Activated naive CD4-positive, alpha-beta T cell treated with anti-CD3 and anti-CD28 coated beads, Interleukin-2, amount 50 U/mL, for 72 hours (primary cell): ENCODE results near the gene ZNF497. TPM values are rescaled to one million over a fixed set of nuclear protein-coding genes. Genes with fewer than 3 reads are reported as not detected.

ENCODE experiments used
- ATAC-seq, 2 donors: fragments of 150-1000 bp; cut with Tn5 transposase; 2 replicates each; pipeline ENCODE4 v1.10.0; 2021; ENCODE audit warnings: mild to moderate bottlenecking in 2 of 2, moderate library complexity in 2 of 2
- DNase-seq, 2 donors: peaks; one replicate each; pipeline ENCODE4 v3.0.0; 2021 to 2022; ENCODE audit warnings: low spot score in 2 of 2
- H3K27ac Mint-ChIP-seq, 2 donors: one replicate each; pipeline ENCODE4 v1.8.0; 2022; ENCODE audit warnings: mild to moderate bottlenecking in 2 of 2, mixed read lengths in 2 of 2
- H3K36me3 Mint-ChIP-seq, 2 donors: one replicate each; pipeline ENCODE4 v1.8.0; 2022; ENCODE audit warnings: mixed read lengths in 2 of 2
- H3K9me3 Mint-ChIP-seq, 2 donors: one replicate each; pipeline ENCODE4 v1.8.0; 2022; ENCODE audit warnings: mixed read lengths in 2 of 2
- total RNA-seq, 2 donors: library from RNA; stranded (reverse); gene quantifications; one replicate each; pipeline ENCODE4 v1.2.3, GENCODE V29; 2022

ZNF497 gene
- total RNA-seq, 2 donors from 2014 or later = 0.23 to 2.6 TPM

- H3K36me3 Mint-ChIP-seq = peaks cover 30 to 34% of the 10 kb centered on the region in 2 donors
- H3K9me3 Mint-ChIP-seq = peaks cover 0 to 4% of the 10 kb centered on the region in 2 donors
- peak in 1 of 2 donors; percentile 13 for ATAC-seq
- DNase-seq = no peak
- H3K27ac Mint-ChIP-seq = no peak overlapping the region
Measured at GRCh38 chr19:58338825-58339558, 23.6 kb downstream of the ZNF497 start.

GRCh38 chr19:58338336-58338735 lies 24.2 kb downstream of the ZNF497 start:
- no peak overlapping the region for H3K27ac Mint-ChIP-seq
- H3K9me3 Mint-ChIP-seq = peaks cover 0 to 4% of the 10 kb centered on the region in 2 donors
- DNase-seq (no peak), ATAC-seq (no peak)
- H3K36me3 Mint-ChIP-seq = peaks cover 30 to 34% of the 10 kb centered on the region in 2 donors

GRCh38 chr19:58336820-58337219 lies 25.7 kb downstream of the ZNF497 start:
- ATAC-seq (no peak), DNase-seq (no peak)
- peaks cover 0 to 4% of the 10 kb centered on the region in 2 donors for H3K9me3 Mint-ChIP-seq

GRCh38 chr19:58336216-58336615 lies 26.3 kb downstream of the ZNF497 start:
- ATAC-seq (no peak), DNase-seq (no peak)
- H3K9me3 Mint-ChIP-seq = peaks cover 0 to 4% of the 10 kb centered on the region in 2 donors
- no peak overlapping the region for H3K27ac Mint-ChIP-seq
- peaks cover 25 to 34% of the 10 kb centered on the region in 2 donors for H3K36me3 Mint-ChIP-seq

More at GRCh38 chr19:58336820-58337219, 25.7 kb downstream of the ZNF497 start:
- peaks cover 25 to 34% of the 10 kb centered on the region in 2 donors for H3K36me3 Mint-ChIP-seq
- H3K27ac Mint-ChIP-seq = no peak overlapping the region

- Mint-ChIP-seq H3K27ac (no peak overlapping the region), H3K36me3 (peaks cover 25 to 34% of the 10 kb centered on the region in 2 donors), H3K9me3 (peaks cover 0 to 4% of the 10 kb centered on the region in 2 donors)
- ATAC-seq (no peak), DNase-seq (no peak)
Measured at GRCh38 chr19:58335630-58336029, 26.9 kb downstream of the ZNF497 start.

GRCh38 chr19:58334691-58335249 lies 27.8 kb downstream of the ZNF497 start:
- peak overlapping the region in 1 of 2 donors; percentile 60 for H3K27ac Mint-ChIP-seq
- H3K36me3 Mint-ChIP-seq = peaks cover 21 to 29% of the 10 kb centered on the region in 2 donors
- H3K9me3 Mint-ChIP-seq = peaks cover 0 to 4% of the 10 kb centered on the region in 2 donors
- ATAC-seq = no peak
- DNase-seq = no peak

- H3K9me3 Mint-ChIP-seq = no peaks in the 10 kb centered on the region
- ATAC-seq = no peak
- H3K27ac Mint-ChIP-seq = no peak overlapping the region
- DNase-seq = no peak
- peaks cover 8 to 13% of the 10 kb centered on the region in 2 donors for H3K36me3 Mint-ChIP-seq
Measured at GRCh38 chr19:58332697-58333096, 29.9 kb downstream of the ZNF497 start.

- Mint-ChIP-seq H3K36me3 (peaks cover 6 to 7% of the 10 kb centered on the region in 2 donors), H3K9me3 (no peaks in the 10 kb centered on the region), H3K27ac (no peak overlapping the region)
- DNase-seq (no peak), ATAC-seq (no peak)
Measured at GRCh38 chr19:58330458-58330857, 32.1 kb downstream of the ZNF497 start.

GRCh38 chr19:58328999-58329398 lies 33.6 kb downstream of the ZNF497 start:
- no peak for ATAC-seq
- H3K9me3 Mint-ChIP-seq = no peaks in the 10 kb centered on the region
- no peak for DNase-seq

GRCh38 chr19:58326914-58327726 lies 35.4 kb downstream of the ZNF497 start, which contains the start of gene ZSCAN22:
ZSCAN22 (plus strand) TSS chr19:58326994; CDS start chr19:58334803, 7,809 bp downstream.
- no peak within 1 kb of the TSS for H3K27ac Mint-ChIP-seq
- ATAC-seq (peak; percentile 90 to 92), DNase-seq (peak; percentile 87 to 91)
- peaks cover 4 to 8% of the 10 kb centered on the region in 2 donors for H3K36me3 Mint-ChIP-seq
- H3K9me3 Mint-ChIP-seq = no peaks in the 10 kb centered on the region

More at GRCh38 chr19:58328999-58329398, 33.6 kb downstream of the ZNF497 start:
- Mint-ChIP-seq H3K36me3 (no peaks in the 10 kb centered on the region), H3K27ac (no peak overlapping the region)

- peak in 1 of 2 donors; percentile 39 for ATAC-seq
- H3K36me3 Mint-ChIP-seq = peaks cover 4 to 8% of the 10 kb centered on the region in 2 donors
Measured at GRCh38 chr19:58326501-58326913, 36.0 kb downstream of the ZNF497 start.

GRCh38 chr19:58325311-58326022 lies 37.1 kb downstream of the ZNF497 start:
- ATAC-seq (peak in 1 of 2 donors; percentile 4), DNase-seq (no peak)
- H3K9me3 Mint-ChIP-seq = no peaks in the 10 kb centered on the region

More at GRCh38 chr19:58326501-58326913, 36.0 kb downstream of the ZNF497 start:
- no peak for DNase-seq
- no peak overlapping the region for H3K27ac Mint-ChIP-seq
- H3K9me3 Mint-ChIP-seq = no peaks in the 10 kb centered on the region

GRCh38 chr19:58319241-58319640 lies 43.3 kb downstream of the ZNF497 start:
- ATAC-seq = no peak
- H3K27ac Mint-ChIP-seq = no peak overlapping the region
- DNase-seq = no peak
- H3K9me3 Mint-ChIP-seq = peaks cover 0 to 5% of the 10 kb centered on the region in 2 donors
- peaks cover 13 to 28% of the 10 kb centered on the region in 2 donors for H3K36me3 Mint-ChIP-seq

More at GRCh38 chr19:58325311-58326022, 37.1 kb downstream of the ZNF497 start:
- peaks cover 4 to 8% of the 10 kb centered on the region in 2 donors for H3K36me3 Mint-ChIP-seq
- H3K27ac Mint-ChIP-seq = no peak overlapping the region

GRCh38 chr19:58318297-58318696 lies 44.3 kb downstream of the ZNF497 start:
- DNase-seq (no peak), ATAC-seq (no peak)
- peaks cover 0 to 5% of the 10 kb centered on the region in 2 donors for H3K9me3 Mint-ChIP-seq
- H3K27ac Mint-ChIP-seq = no peak overlapping the region
- H3K36me3 Mint-ChIP-seq = peaks cover 20 to 37% of the 10 kb centered on the region in 2 donors

GRCh38 chr19:58317476-58318072 lies 45.0 kb downstream of the ZNF497 start:
- H3K27ac Mint-ChIP-seq = no peak overlapping the region
- ATAC-seq = no peak
- peaks cover 0 to 5% of the 10 kb centered on the region in 2 donors for H3K9me3 Mint-ChIP-seq
- H3K36me3 Mint-ChIP-seq = peaks cover 22 to 40% of the 10 kb centered on the region in 2 donors
- DNase-seq = no peak

- DNase-seq = no peak
- peaks cover 35 to 54% of the 10 kb centered on the region in 2 donors for H3K36me3 Mint-ChIP-seq
- H3K27ac Mint-ChIP-seq = no peak overlapping the region
Measured at GRCh38 chr19:58315580-58315979, 47.0 kb downstream of the ZNF497 start.

More at GRCh38 chr19:58315580-58315979, 47.0 kb downstream of the ZNF497 start:
- ATAC-seq = no peak
- peaks cover 0 to 5% of the 10 kb centered on the region in 2 donors for H3K9me3 Mint-ChIP-seq
